ENCODE data around the gene DLX5.

DLX5 gene

GRCh38 chr7:97018126-97018601 lies 6.5 kb downstream of the DLX5 start:
- H3K36me3 ChIP-seq (ENCODE audit: control insufficient read depth in 4 of 4, insufficient read depth in 4 of 4, low read length in 3 of 4): no peaks in the 10 kb centered on the region
- POLR2A ChIA-PET: no interaction called here
- CTCF ChIA-PET: interaction anchor here (1.2 to 1.8 kb wide), 3 partner anchors 8 to 14 kb away, joined by 3 to 6 read pairs (median 5); no protein-coding TSS in a partner anchor
- H3K4me3 ChIP-seq (ENCODE audit: control insufficient read depth in 1 of 7, extremely low read depth in 1 of 7, insufficient read depth in 4 of 7, low read depth in 2 of 7, low read length in 6 of 7): no peak overlapping the region
- DNase-seq: no peak
- WGBS (ENCODE audit: insufficient coverage): 4% methylated on average over 8 of the region's 22 CpGs
- peaks cover 0 to 28% (median 11%) of the 10 kb centered on the region in 4 experiments for H3K4me1 ChIP-seq (ENCODE audit: control extremely low read depth in 1 of 4, control insufficient read depth in 4 of 4, insufficient read depth in 4 of 4, low read length in 3 of 4)
- peaks cover 24 to 99% (median 78%) of the 10 kb centered on the region in 5 experiments for H3K27me3 ChIP-seq (replicated peaks in 2 of 5; ENCODE audit: control insufficient read depth in 4 of 5, insufficient read depth in 5 of 5, low read length in 4 of 5)
- no peaks in the 10 kb centered on the region for H3K9me3 ChIP-seq (ENCODE audit: control extremely low read depth in 1 of 5, control insufficient read depth in 4 of 5, insufficient read depth in 2 of 5, low read depth in 1 of 5, low read length in 4 of 5)
- H3K27ac ChIP-seq (ENCODE audit: insufficient read depth in 1 of 2, low read depth in 1 of 2, low read length in 2 of 2, poor library complexity in 1 of 2, severe bottlenecking in 2 of 2): no peak overlapping the region

GRCh38 chr7:97017192-97018125 lies 7.2 kb downstream of the DLX5 start:
- no peak for DNase-seq
- Histone ChIP-seq H3K27ac (ENCODE audit: insufficient read depth in 1 of 2, low read depth in 1 of 2, low read length in 2 of 2, poor library complexity in 1 of 2, severe bottlenecking in 2 of 2) (no peak overlapping the region), H3K27me3 (replicated peaks in 2 of 5; ENCODE audit: control insufficient read depth in 4 of 5, insufficient read depth in 5 of 5, low read length in 4 of 5) (peaks cover 29 to 99% (median 82%) of the 10 kb centered on the region in 5 experiments), H3K4me3 (ENCODE audit: control insufficient read depth in 1 of 7, extremely low read depth in 1 of 7, insufficient read depth in 4 of 7, low read depth in 2 of 7, low read length in 6 of 7) (no peak overlapping the region), H3K36me3 (ENCODE audit: control insufficient read depth in 4 of 4, insufficient read depth in 4 of 4, low read length in 3 of 4) (no peaks in the 10 kb centered on the region), H3K4me1 (ENCODE audit: control extremely low read depth in 1 of 4, control insufficient read depth in 4 of 4, insufficient read depth in 4 of 4, low read length in 3 of 4) (peaks cover 0 to 24% (median 9%) of the 10 kb centered on the region in 4 experiments), H3K9me3 (ENCODE audit: control extremely low read depth in 1 of 5, control insufficient read depth in 4 of 5, insufficient read depth in 2 of 5, low read depth in 1 of 5, low read length in 4 of 5) (no peaks in the 10 kb centered on the region)
- CTCF ChIA-PET: interaction anchor here (1.2 to 1.8 kb wide), 3 partner anchors 8 to 13 kb away, joined by 3 to 6 read pairs (median 5); no protein-coding TSS in a partner anchor
- WGBS (ENCODE audit: insufficient coverage): 6% methylated on average over 31 of the region's 37 CpGs
- POLR2A ChIA-PET: no interaction called here

- Histone ChIP-seq H3K36me3 (ENCODE audit: control insufficient read depth in 4 of 4, insufficient read depth in 4 of 4, low read length in 3 of 4) (no peaks in the 10 kb centered on the region), H3K27me3 (replicated peaks in 2 of 5; ENCODE audit: control insufficient read depth in 4 of 5, insufficient read depth in 5 of 5, low read length in 4 of 5) (peaks cover 36 to 99% (median 85%) of the 10 kb centered on the region in 5 experiments), H3K4me3 (ENCODE audit: control insufficient read depth in 1 of 7, extremely low read depth in 1 of 7, insufficient read depth in 4 of 7, low read depth in 2 of 7, low read length in 6 of 7) (no peak overlapping the region), H3K27ac (ENCODE audit: insufficient read depth in 1 of 2, low read depth in 1 of 2, low read length in 2 of 2, poor library complexity in 1 of 2, severe bottlenecking in 2 of 2) (no peak overlapping the region), H3K4me1 (ENCODE audit: control extremely low read depth in 1 of 4, control insufficient read depth in 4 of 4, insufficient read depth in 4 of 4, low read length in 3 of 4) (peaks cover 0 to 18% (median 8%) of the 10 kb centered on the region in 4 experiments), H3K9me3 (ENCODE audit: control extremely low read depth in 1 of 5, control insufficient read depth in 4 of 5, insufficient read depth in 2 of 5, low read depth in 1 of 5, low read length in 4 of 5) (peaks cover 0 to 2% (median 0%) of the 10 kb centered on the region in 5 experiments)
- CTCF ChIA-PET: interaction anchor here (1.5 to 2.1 kb wide), 3 partner anchors 9 to 11 kb away, joined by 5 to 7 read pairs (median 6); no protein-coding TSS in a partner anchor
- WGBS (ENCODE audit: insufficient coverage): 3% methylated on average over 45 of the region's 55 CpGs
- peak in 1 of 3 donors; percentile 24 for DNase-seq
- POLR2A ChIA-PET: no interaction called here
Measured at GRCh38 chr7:97016381-97017191, 8.0 kb downstream of the DLX5 start.

- peaks cover 40 to 99% (median 84%) of the 10 kb centered on the region in 5 experiments for H3K27me3 ChIP-seq (replicated peaks in 2 of 5; ENCODE audit: control insufficient read depth in 4 of 5, insufficient read depth in 5 of 5, low read length in 4 of 5)
- no peak overlapping the region for H3K27ac ChIP-seq (ENCODE audit: insufficient read depth in 1 of 2, low read depth in 1 of 2, low read length in 2 of 2, poor library complexity in 1 of 2, severe bottlenecking in 2 of 2)
- H3K4me3 ChIP-seq (ENCODE audit: control insufficient read depth in 1 of 7, extremely low read depth in 1 of 7, insufficient read depth in 4 of 7, low read depth in 2 of 7, low read length in 6 of 7): no peak overlapping the region
- WGBS (ENCODE audit: insufficient coverage): 3% methylated on average over 10 of the region's 12 CpGs
- H3K9me3 ChIP-seq (ENCODE audit: control extremely low read depth in 1 of 5, control insufficient read depth in 4 of 5, insufficient read depth in 2 of 5, low read depth in 1 of 5, low read length in 4 of 5): peaks cover 0 to 2% (median 0%) of the 10 kb centered on the region in 5 experiments
- H3K4me1 ChIP-seq (ENCODE audit: control extremely low read depth in 1 of 4, control insufficient read depth in 4 of 4, insufficient read depth in 4 of 4, low read length in 3 of 4): peaks cover 0 to 11% (median 3%) of the 10 kb centered on the region in 4 experiments
- CTCF ChIA-PET: interaction anchor here (0.8 to 2.1 kb wide), 2 partner anchors 12 to 15 kb away, joined by 3 to 7 read pairs; no protein-coding TSS in a partner anchor
- peak in 1 of 3 donors; percentile 14 for DNase-seq
- POLR2A ChIA-PET: no interaction called here
- H3K36me3 ChIP-seq (ENCODE audit: control insufficient read depth in 4 of 4, insufficient read depth in 4 of 4, low read length in 3 of 4): no peaks in the 10 kb centered on the region
Measured at GRCh38 chr7:97015756-97016380, 8.8 kb downstream of the DLX5 start.

- no peak for DNase-seq
- H3K9me3 ChIP-seq (ENCODE audit: control extremely low read depth in 1 of 5, control insufficient read depth in 4 of 5, insufficient read depth in 2 of 5, low read depth in 1 of 5, low read length in 4 of 5): peaks cover 0 to 2% (median 0%) of the 10 kb centered on the region in 5 experiments
- CTCF ChIA-PET: interaction anchor here (0.8 to 2.1 kb wide), 4 partner anchors 12 to 1099 kb away, joined by 3 to 7 read pairs (median 4); no protein-coding TSS in a partner anchor
- H3K27ac ChIP-seq (ENCODE audit: insufficient read depth in 1 of 2, low read depth in 1 of 2, low read length in 2 of 2, poor library complexity in 1 of 2, severe bottlenecking in 2 of 2): no peak overlapping the region
- 50% methylated on average over 1 of the region's 3 CpGs for WGBS (ENCODE audit: insufficient coverage)
- H3K36me3 ChIP-seq (ENCODE audit: control insufficient read depth in 4 of 4, insufficient read depth in 4 of 4, low read length in 3 of 4): no peaks in the 10 kb centered on the region
- H3K4me1 ChIP-seq (ENCODE audit: control extremely low read depth in 1 of 4, control insufficient read depth in 4 of 4, insufficient read depth in 4 of 4, low read length in 3 of 4): peaks cover 0 to 8% (median 2%) of the 10 kb centered on the region in 4 experiments
- POLR2A ChIA-PET: no interaction called here
- peaks cover 43 to 99% (median 83%) of the 10 kb centered on the region in 5 experiments for H3K27me3 ChIP-seq (replicated peaks in 2 of 5; ENCODE audit: control insufficient read depth in 4 of 5, insufficient read depth in 5 of 5, low read length in 4 of 5)
- no peak overlapping the region for H3K4me3 ChIP-seq (ENCODE audit: control insufficient read depth in 1 of 7, extremely low read depth in 1 of 7, insufficient read depth in 4 of 7, low read depth in 2 of 7, low read length in 6 of 7)
Measured at GRCh38 chr7:97015279-97015678, 9.4 kb downstream of the DLX5 start.

- no peak overlapping the region for H3K4me3 ChIP-seq (ENCODE audit: control insufficient read depth in 1 of 7, extremely low read depth in 1 of 7, insufficient read depth in 4 of 7, low read depth in 2 of 7, low read length in 6 of 7)
- peaks cover 0 to 5% (median 0%) of the 10 kb centered on the region in 5 experiments for H3K9me3 ChIP-seq (ENCODE audit: control extremely low read depth in 1 of 5, control insufficient read depth in 4 of 5, insufficient read depth in 2 of 5, low read depth in 1 of 5, low read length in 4 of 5)
- no peaks in the 10 kb centered on the region for H3K36me3 ChIP-seq (ENCODE audit: control insufficient read depth in 4 of 4, insufficient read depth in 4 of 4, low read length in 3 of 4)
- WGBS (ENCODE audit: insufficient coverage): 14% methylated on average over 3 of the region's 5 CpGs
- peaks cover 48 to 99% (median 86%) of the 10 kb centered on the region in 5 experiments for H3K27me3 ChIP-seq (replicated peaks in 2 of 5; ENCODE audit: control insufficient read depth in 4 of 5, insufficient read depth in 5 of 5, low read length in 4 of 5)
- H3K27ac ChIP-seq (ENCODE audit: insufficient read depth in 1 of 2, low read depth in 1 of 2, low read length in 2 of 2, poor library complexity in 1 of 2, severe bottlenecking in 2 of 2): no peak overlapping the region
- peaks cover 0 to 8% (median 2%) of the 10 kb centered on the region in 4 experiments for H3K4me1 ChIP-seq (ENCODE audit: control extremely low read depth in 1 of 4, control insufficient read depth in 4 of 4, insufficient read depth in 4 of 4, low read length in 3 of 4)
- peak in 1 of 3 donors; percentile 6 for DNase-seq
- ChIA-PET CTCF (interaction anchor here (0.8 to 2.1 kb wide), 3 partner anchors 13 to 418 kb away, joined by 3 to 7 read pairs (median 3); no protein-coding TSS in a partner anchor), POLR2A (no interaction called here)
Measured at GRCh38 chr7:97014145-97014750, 10.4 kb downstream of the DLX5 start.

All from common myeloid progenitor, CD34-positive (primary cell).